ENCODE measurements around the gene SNTA1. TPM values are rescaled to one million over a fixed set of nuclear protein-coding genes. Genes with fewer than 3 reads are reported as not detected.

Gene SNTA1
- total and polyA plus RNA-seq, 2 of the 13 experiments (the other 11 are each of a cell fraction or from before 2014, with no cell fraction given): 16.4 to 18.3 TPM

DNA sequence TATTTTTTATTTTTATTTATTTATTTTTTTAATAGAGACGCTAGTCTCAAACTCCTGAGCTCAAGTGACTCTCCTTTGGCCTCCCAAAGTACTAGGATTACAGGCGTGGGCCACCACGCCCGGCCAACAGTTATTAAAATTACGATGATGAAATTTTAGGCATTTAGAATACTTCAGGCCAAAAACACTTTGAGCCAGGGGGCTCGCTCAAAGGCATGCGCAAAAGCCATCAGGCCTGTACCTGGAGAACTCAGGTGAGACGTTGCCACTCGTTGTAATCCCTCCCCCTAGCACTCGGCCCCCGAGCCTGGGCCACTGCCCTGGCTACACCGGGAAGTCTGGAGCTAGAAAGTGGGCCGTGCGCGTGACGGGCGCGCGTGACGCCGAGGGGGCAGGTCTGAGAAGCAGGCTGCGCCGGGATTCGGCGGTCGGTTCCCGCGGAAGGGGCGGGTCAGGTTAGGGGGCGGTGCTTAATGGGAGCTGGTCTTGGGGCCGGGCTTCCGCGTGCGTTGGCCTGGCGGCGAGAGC lies 46.0 kb upstream of the SNTA1 start (continued):
- no peak; the same call in 1 of the 2 replicates for TF ChIP-seq ARID2 (CRISPR knock-in tag; IDR thresholded peaks at IDR 0.05; ENCODE audit: borderline replicate concordance)
- TF ChIP-seq, protein P1, sequence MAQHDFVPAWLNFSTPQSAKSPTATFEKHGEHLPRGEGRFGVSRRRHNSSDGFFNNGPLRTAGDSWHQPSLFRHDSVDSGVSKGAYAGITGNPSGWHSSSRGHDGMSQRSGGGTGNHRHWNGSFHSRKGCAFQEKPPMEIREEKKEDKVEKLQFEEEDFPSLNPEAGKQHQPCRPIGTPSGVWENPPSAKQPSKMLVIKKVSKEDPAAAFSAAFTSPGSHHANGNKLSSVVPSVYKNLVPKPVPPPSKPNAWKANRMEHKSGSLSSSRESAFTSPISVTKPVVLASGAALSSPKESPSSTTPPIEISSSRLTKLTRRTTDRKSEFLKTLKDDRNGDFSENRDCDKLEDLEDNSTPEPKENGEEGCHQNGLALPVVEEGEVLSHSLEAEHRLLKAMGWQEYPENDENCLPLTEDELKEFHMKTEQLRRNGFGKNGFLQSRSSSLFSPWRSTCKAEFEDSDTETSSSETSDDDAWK (CRISPR knock-in tag; IDR thresholded peaks at IDR 0.05): no peak
- no peak for TF ChIP-seq ZNF260 (CRISPR knock-in tag; IDR thresholded peaks at IDR 0.05; ENCODE audit: borderline replicate concordance, low read depth)
- TF ChIP-seq, protein P2, sequence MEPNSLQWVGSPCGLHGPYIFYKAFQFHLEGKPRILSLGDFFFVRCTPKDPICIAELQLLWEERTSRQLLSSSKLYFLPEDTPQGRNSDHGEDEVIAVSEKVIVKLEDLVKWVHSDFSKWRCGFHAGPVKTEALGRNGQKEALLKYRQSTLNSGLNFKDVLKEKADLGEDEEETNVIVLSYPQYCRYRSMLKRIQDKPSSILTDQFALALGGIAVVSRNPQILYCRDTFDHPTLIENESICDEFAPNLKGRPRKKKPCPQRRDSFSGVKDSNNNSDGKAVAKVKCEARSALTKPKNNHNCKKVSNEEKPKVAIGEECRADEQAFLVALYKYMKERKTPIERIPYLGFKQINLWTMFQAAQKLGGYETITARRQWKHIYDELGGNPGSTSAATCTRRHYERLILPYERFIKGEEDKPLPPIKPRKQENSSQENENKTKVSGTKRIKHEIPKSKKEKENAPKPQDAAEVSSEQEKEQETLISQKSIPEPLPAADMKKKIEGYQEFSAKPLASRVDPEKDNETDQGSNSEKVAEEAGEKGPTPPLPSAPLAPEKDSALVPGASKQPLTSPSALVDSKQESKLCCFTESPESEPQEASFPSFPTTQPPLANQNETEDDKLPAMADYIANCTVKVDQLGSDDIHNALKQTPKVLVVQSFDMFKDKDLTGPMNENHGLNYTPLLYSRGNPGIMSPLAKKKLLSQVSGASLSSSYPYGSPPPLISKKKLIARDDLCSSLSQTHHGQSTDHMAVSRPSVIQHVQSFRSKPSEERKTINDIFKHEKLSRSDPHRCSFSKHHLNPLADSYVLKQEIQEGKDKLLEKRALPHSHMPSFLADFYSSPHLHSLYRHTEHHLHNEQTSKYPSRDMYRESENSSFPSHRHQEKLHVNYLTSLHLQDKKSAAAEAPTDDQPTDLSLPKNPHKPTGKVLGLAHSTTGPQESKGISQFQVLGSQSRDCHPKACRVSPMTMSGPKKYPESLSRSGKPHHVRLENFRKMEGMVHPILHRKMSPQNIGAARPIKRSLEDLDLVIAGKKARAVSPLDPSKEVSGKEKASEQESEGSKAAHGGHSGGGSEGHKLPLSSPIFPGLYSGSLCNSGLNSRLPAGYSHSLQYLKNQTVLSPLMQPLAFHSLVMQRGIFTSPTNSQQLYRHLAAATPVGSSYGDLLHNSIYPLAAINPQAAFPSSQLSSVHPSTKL (CRISPR knock-in tag; IDR thresholded peaks at IDR 0.05): peak; percentile 87
- TF ChIP-seq ATF1 (CRISPR knock-in tag; IDR thresholded peaks at IDR 0.05): peak; percentile 66
- TF ChIP-seq HIVEP1 (CRISPR knock-in tag; IDR thresholded peaks at IDR 0.05): peak; percentile 46; the same call in 1 of the 2 replicates
- peak; percentile 96 for TF ChIP-seq HDAC2 (CRISPR knock-in tag; IDR thresholded peaks at IDR 0.05)
- TF ChIP-seq, protein P3, sequence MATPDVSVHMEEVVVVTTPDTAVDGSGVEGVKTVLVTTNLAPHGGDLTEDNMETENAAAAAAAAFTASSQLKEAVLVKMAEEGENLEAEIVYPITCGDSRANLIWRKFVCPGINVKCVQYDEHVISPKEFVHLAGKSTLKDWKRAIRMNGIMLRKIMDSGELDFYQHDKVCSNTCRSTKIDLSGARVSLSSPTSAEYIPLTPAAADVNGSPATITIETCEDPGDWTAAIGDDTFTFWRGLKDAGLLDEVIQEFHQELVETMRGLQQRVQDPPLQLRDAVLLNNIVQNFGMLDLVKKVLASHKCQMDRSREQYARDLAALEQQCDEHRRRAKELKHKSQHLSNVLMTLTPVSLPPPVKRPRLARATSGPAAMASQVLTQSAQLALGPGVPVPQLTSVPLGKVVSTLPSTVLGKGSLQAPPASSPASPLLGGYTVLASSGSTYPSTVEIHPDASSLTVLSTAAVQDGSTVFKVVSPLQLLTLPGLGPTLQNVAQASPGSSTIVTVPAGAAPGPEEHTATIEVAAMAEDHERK (CRISPR knock-in tag; IDR thresholded peaks at IDR 0.05; ENCODE audit: low read depth): peak; percentile 80
- no peak for TF ChIP-seq NFE2 (CRISPR knock-in tag; IDR thresholded peaks at IDR 0.05)
- no peak for TF ChIP-seq PAX8 (CRISPR knock-in tag; IDR thresholded peaks at IDR 0.05; ENCODE audit: borderline replicate concordance)
- TF ChIP-seq, protein P4, sequence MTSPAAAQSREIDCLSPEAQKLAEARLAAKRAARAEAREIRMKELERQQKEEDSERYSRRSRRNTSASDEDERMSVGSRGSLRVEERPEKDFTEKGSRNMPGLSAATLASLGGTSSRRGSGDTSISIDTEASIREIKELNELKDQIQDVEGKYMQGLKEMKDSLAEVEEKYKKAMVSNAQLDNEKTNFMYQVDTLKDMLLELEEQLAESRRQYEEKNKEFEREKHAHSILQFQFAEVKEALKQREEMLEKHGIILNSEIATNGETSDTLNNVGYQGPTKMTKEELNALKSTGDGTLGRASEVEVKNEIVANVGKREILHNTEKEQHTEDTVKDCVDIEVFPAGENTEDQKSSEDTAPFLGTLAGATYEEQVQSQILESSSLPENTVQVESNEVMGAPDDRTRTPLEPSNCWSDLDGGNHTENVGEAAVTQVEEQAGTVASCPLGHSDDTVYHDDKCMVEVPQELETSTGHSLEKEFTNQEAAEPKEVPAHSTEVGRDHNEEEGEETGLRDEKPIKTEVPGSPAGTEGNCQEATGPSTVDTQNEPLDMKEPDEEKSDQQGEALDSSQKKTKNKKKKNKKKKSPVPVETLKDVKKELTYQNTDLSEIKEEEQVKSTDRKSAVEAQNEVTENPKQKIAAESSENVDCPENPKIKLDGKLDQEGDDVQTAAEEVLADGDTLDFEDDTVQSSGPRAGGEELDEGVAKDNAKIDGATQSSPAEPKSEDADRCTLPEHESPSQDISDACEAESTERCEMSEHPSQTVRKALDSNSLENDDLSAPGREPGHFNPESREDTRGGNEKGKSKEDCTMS (CRISPR knock-in tag; conservative IDR thresholded peaks at IDR 0.05): no peak
- TF ChIP-seq THAP11 (CRISPR knock-in tag; IDR thresholded peaks at IDR 0.05): peak; percentile 86
- 0 out of 2 replicates have a peak, but pooled peaks have one; percentile 44 for TF ChIP-seq NR2F2 (IDR thresholded peaks at IDR 0.05; ENCODE audit: borderline replicate concordance, low read depth)
- TF ChIP-seq RXRB (CRISPR knock-in tag; IDR thresholded peaks at IDR 0.05; ENCODE audit: borderline replicate concordance): peak; percentile 87
- peak; percentile 97 for TF ChIP-seq ZNF614 (CRISPR knock-in tag; IDR thresholded peaks at IDR 0.05; ENCODE audit: borderline replicate concordance)
- peak; percentile 71 for TF ChIP-seq ZNF232 (CRISPR knock-in tag; IDR thresholded peaks at IDR 0.05; ENCODE audit: borderline replicate concordance)
- no peak; the same call in 1 of the 2 replicates for TF ChIP-seq ZBTB7B (CRISPR knock-in tag; IDR thresholded peaks at IDR 0.05)
- TF ChIP-seq ZSCAN20 (CRISPR knock-in tag; IDR thresholded peaks at IDR 0.05; ENCODE audit: borderline replicate concordance): no peak
- TF ChIP-seq, protein P5, sequence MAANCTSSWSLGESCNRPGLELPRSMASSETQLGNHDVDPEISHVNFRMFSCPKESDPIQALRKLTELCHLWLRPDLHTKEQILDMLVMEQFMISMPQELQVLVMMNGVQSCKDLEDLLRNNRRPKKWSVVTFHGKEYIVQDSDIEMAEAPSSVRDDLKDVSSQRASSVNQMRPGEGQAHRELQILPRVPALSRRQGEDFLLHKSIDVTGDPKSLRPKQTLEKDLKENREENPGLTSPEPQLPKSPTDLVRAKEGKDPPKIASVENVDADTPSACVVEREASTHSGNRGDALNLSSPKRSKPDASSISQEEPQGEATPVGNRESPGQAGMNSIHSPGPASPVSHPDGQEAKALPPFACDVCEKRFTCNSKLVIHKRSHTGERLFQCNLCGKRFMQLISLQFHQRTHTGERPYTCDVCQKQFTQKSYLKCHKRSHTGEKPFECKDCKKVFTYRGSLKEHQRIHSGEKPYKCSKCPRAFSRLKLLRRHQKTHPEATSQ (CRISPR knock-in tag; IDR thresholded peaks at IDR 0.05; ENCODE audit: borderline replicate concordance): no peak
- TF ChIP-seq CC2D1A (CRISPR knock-in tag; IDR thresholded peaks at IDR 0.05): no peak
